ENCODE data around the gene OR11H7.

OR11H7 gene

GRCh38 chr14:20228681-20229080, at the start of gene OR11H7:
TSS of gene OR11H7 (plus strand) at chr14:20228981.
- no peak for TF ChIP-seq CTCF (IDR thresholded peaks at IDR 0.05; ENCODE audit: low read depth, low read length, missing control alignments)
- no peak for DNase-seq (ENCODE audit: low read depth)
- no peak within 1 kb of the TSS for H3K4me3 ChIP-seq (ENCODE audit: low read depth, low read length)

- no peak for DNase-seq (ENCODE audit: low read depth)
- H3K4me3 ChIP-seq (ENCODE audit: low read depth, low read length) = no peak overlapping the region
- no peak for TF ChIP-seq CTCF (IDR thresholded peaks at IDR 0.05; ENCODE audit: low read depth, low read length, missing control alignments)
Observed at GRCh38 chr14:20179218-20179617, 49.6 kb upstream of the OR11H7 start.

DNA sequence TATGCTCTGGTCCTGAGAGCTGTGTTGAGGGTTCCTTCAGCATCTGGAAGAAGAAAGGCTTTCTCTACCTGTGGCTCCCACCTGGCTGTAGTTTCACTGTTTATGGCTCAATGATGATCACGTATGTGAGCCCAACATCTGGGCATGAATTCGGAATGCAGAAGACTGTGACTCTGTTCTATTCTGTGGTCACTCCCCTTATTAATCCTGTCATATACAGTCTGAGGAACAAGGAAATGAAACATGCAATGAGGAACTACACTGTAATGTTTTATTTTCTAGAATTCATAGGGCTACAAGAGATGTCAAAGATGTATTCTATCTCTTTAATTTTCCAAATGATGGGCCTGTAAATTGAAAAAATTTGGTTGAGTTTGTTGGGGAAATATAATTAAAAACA, 48.9 kb upstream of the OR11H7 start:
- H3K4me3 ChIP-seq (ENCODE audit: low read depth, low read length) = no peak overlapping the region
- TF ChIP-seq CTCF (IDR thresholded peaks at IDR 0.05; ENCODE audit: low read depth, low read length, missing control alignments) = no peak
- DNase-seq (ENCODE audit: low read depth) = no peak

GRCh38 chr14:20180486-20180885, 48.3 kb upstream of the OR11H7 start:
- no peak for DNase-seq (ENCODE audit: low read depth)
- no peak for TF ChIP-seq CTCF (IDR thresholded peaks at IDR 0.05; ENCODE audit: low read depth, low read length, missing control alignments)
- H3K4me3 ChIP-seq (ENCODE audit: low read depth, low read length) = no peak overlapping the region

DNA sequence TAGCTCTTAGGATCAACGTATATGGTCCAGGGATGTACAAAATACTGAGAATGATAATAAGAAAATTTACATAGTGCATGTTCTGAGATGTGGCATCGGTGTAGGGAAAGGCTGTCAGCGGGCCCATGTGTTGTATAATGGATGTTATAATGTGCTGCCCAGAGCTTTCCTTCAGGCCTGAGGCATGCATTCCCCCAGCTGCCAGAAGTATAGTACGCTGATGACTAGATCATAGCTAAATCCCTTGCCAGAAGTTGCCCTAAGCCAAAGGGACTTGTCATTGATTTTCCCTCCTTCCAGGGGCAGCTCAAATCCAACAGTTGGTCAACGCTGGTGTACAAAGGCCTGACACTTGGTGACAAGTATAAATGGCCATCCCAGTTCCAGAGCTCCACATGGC, 44.6 kb upstream of the OR11H7 start:
- no peak for DNase-seq (ENCODE audit: low read depth)
- no peak overlapping the region for H3K4me3 ChIP-seq (ENCODE audit: low read depth, low read length)
- TF ChIP-seq CTCF (IDR thresholded peaks at IDR 0.05; ENCODE audit: low read depth, low read length, missing control alignments) = no peak

- no peak for TF ChIP-seq CTCF (IDR thresholded peaks at IDR 0.05; ENCODE audit: low read depth, low read length, missing control alignments)
- no peak for DNase-seq (ENCODE audit: low read depth)
- no peak within 1 kb of the TSS for H3K4me3 ChIP-seq (ENCODE audit: low read depth, low read length)
Observed at GRCh38 chr14:20190596-20190995, 38.2 kb upstream of the OR11H7 start, which contains the start of gene OR11G2. TSS of gene OR11G2 (plus strand) at chr14:20190896. CDS start at chr14:20197438, 6,542 bp downstream.

DNA sequence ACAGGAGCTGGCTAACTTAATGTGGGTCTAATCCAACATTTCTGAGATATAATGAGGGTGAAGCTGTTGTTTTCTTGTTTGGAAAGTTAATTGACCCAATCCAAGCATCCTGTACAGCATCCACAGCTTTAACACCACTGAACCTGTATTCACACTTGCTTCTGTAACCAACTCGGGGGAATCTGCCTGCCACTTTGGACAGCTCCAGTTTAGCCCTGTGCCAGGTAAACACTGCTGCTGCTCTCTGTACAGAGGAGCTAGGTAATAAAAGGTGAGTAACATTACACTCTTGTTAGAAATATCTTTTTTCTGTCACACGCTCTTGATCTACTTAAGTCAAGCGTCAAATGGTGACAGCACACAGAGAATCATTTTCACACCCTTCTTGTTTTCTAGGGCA, 37.4 kb upstream of the OR11H7 start:
- TF ChIP-seq CTCF (IDR thresholded peaks at IDR 0.05; ENCODE audit: low read depth, low read length, missing control alignments) = no peak
- no peak overlapping the region for H3K4me3 ChIP-seq (ENCODE audit: low read depth, low read length)
- DNase-seq (ENCODE audit: low read depth) = no peak

Measured in GM12864 (cell line).